ENCODE data around the gene TUBA4A.
A peak's percentile ranks its signal among the peaks of the same experiment; 100 is the strongest.

Gene TUBA4A

DNA sequence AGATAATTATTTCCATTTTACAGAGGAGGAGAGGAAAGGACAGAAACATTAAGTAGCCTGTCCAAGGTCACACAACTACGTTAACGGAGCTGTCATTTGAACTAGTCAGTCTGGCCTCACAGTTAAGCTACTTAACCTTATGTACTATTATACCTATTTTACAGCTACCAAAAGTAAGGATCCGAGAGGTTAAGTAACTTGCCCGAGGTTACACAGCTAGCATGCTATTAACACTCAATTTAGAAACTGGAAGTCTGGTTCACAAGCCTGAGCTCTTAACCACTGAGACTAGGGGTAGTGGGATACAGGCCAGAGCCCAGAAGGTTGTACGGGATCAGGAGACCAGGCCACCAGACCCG lies 8.9 kb downstream of the TUBA4A start:
- no peak for DNase-seq (ENCODE audit: low read depth in 1 of 2, low spot score in 1 of 2)

DNA sequence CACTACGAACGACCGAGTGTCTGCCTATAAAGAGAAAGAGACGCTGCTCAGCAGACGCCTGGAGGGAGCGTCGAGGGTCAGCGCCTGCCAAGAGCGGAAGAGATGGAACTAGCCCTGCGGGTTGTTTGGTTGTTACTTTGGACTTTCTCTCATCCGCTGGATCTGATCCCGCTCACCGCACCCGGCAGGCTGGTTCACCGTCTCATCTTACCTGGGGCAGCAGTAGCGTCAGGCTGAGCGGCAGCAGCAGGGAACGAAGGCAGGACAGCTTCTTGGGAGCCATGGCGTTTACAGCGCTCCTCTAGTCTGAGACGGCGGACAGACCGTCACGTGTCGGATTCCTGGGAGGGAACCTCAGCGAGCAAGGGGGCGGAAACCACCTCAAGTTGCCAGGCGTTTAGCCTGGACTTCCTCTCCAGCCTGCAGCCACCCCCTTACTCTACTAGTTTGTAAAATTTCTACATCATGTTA lies 10.4 kb downstream of the TUBA4A start:
- DNase-seq (ENCODE audit: low read depth in 1 of 2, low spot score in 1 of 2) = no peak

GRCh38 chr2:219234331-219234730 lies 19.4 kb downstream of the TUBA4A start:
- DNase-seq (ENCODE audit: low read depth in 1 of 2, low spot score in 1 of 2) = no peak

DNA sequence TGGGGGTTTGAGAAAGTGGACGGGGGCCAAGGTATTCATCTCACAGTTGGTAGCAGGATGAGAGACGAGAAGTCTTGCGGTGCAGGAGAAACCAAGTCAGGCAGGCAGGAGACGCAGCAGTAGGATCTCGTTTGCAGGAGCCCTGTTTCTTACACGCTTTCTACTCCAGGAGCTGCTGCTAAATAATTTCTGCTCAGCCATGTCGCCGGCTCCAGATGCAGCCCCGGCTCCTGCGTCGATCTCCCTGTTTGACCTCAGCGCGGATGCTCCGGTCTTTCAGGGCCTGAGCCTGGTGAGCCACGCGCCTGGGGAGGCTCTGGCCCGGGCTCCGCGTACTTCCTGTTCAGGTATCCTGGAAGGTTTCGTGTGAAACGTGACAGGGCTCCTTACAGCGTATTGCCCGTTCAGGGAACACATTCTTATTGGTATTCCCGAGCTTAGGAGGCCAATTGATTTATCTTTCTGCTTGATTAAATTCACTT lies 23.6 kb downstream of the TUBA4A start:
- no peak for DNase-seq (ENCODE audit: low read depth in 1 of 2, low spot score in 1 of 2)

GRCh38 chr2:219229305-219230058 lies 24.2 kb downstream of the TUBA4A start, which contains the start of the genes ANKZF1 and ATG9A:
Gene ANKZF1 (plus strand): TSS chr2:219229806. CDS start chr2:219230258, 452 bp downstream.
Gene ATG9A (minus strand): TSS chr2:219229636. CDS start chr2:219228024, 1,612 bp downstream.
- peak; percentile 93 to 94 for DNase-seq (ENCODE audit: low read depth in 1 of 2, low spot score in 1 of 2)

- DNase-seq (ENCODE audit: low read depth in 1 of 2, low spot score in 1 of 2) = no peak
These were observed 24.8 kb downstream of the TUBA4A start for GRCh38 chr2:219228911-219229304.

GRCh38 chr2:219228041-219228910 lies 25.4 kb downstream of the TUBA4A start:
- no peak for DNase-seq (ENCODE audit: low read depth in 1 of 2, low spot score in 1 of 2)

- no peak for DNase-seq (ENCODE audit: low read depth in 1 of 2, low spot score in 1 of 2)
These were observed 28.4 kb downstream of the TUBA4A start for GRCh38 chr2:219225350-219225749.

DNA sequence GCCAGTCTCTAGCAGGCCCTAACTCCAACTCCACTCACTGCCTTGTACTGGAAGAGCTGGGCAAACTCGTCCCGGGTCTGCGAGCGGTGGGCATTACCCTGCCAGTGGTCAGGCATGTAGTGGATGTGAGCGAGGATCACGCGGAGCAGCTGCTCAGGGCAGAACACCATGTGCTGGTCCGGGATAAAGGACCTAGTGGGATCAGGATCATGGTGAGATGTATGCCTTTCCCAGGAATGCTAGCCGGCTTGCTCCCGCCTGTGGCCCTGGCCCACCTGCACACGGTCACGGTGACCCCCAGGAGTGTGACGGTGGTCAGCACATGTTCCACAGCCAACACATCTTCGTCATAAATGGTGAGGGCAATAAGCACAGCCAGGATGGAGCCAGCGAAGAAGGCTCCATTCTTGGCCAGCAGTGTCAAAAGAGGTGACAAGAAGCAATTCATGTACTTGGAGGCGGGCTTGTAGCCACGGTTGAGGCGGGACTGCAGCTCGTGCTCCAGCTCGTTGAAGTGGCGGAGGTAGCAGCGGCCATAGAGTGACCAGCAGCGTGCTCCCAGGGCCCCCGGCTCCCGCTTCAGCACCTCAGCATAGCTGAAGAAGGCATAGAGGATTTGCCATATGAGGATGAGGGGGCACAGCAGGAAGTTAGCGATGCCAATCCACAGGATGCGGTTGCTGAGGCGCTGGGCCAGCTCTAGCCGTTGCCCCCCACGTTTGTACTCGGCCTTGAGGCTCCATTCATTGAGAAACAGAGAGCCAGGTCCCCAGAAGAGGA lies 29.7 kb downstream of the TUBA4A start:
- DNase-seq (ENCODE audit: low read depth in 1 of 2, low spot score in 1 of 2) = no peak

- no peak for DNase-seq (ENCODE audit: low read depth in 1 of 2, low spot score in 1 of 2)
These were observed 31.7 kb downstream of the TUBA4A start for GRCh38 chr2:219221957-219222518.

DNA sequence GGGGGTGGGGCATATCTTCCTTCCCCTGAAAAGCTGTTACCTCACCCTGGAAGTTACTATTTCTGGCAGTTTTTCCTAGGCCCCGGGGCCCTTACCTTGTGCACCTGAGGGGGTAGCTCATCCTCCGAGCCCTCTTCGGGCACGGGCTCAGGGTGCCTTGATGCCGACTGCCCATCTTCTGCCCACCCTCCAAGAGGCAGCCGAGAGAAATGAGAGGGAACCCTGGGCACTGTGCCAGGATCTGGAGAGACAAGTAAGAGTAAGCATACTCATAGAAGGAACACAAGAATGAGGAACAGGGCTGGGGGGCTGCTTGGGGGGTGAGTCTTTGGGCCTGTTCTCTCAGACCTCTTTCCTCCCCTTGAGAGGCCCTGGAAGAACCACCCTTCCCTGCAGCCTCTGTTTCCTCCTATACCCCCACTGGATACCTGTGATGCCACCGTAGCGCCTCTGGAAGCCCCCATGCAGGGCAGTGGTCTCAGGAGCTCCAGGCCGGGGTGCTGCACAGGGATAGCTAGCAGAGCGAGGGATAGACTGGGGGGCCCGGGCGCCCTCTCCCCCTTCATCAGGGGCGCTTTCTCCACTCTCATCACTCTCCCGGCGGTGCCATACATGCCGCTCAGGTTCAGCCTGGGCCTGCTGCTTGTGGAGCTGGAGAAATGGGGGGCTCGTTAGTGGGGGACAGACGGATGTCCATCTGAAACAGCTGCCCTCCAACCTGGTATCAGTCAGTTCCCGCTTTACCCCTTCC lies 32.9 kb downstream of the TUBA4A start:
- DNase-seq (ENCODE audit: low read depth in 1 of 2, low spot score in 1 of 2) = no peak

- DNase-seq (ENCODE audit: low read depth in 1 of 2, low spot score in 1 of 2) = no peak
These were observed 33.8 kb downstream of the TUBA4A start for GRCh38 chr2:219219784-219220532.

- peak; percentile 67 to 81 for DNase-seq (ENCODE audit: low read depth in 1 of 2, low spot score in 1 of 2)
These were observed 34.7 kb downstream of the TUBA4A start, which contains the start of gene ABCB6 for GRCh38 chr2:219218732-219219701. Gene ABCB6 (minus strand): TSS chr2:219218958. CDS start chr2:219218673, 285 bp downstream.

- no peak for DNase-seq (ENCODE audit: low read depth in 1 of 2, low spot score in 1 of 2)
These were observed 35.4 kb downstream of the TUBA4A start for GRCh38 chr2:219218217-219218731.

DNA sequence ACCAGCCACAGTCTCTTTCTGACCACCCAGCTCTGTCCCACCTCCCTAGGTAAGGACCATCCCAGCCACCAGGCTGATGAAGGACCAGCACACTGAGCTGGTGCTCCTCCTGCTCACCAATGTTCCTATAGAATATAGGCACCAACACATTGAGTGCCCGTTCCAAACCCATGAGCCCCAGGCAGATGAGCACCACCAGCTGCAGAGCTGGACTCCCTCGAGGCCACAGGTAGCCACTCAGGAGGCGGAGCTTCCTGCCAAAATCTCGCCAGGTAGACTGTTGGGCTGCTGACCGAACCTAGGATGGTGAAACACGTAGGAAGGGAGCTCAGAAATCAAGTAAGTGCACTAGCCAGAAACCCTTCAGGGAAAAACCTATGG lies 37.2 kb downstream of the TUBA4A start:
- no peak for DNase-seq (ENCODE audit: low read depth in 1 of 2, low spot score in 1 of 2)

DNA sequence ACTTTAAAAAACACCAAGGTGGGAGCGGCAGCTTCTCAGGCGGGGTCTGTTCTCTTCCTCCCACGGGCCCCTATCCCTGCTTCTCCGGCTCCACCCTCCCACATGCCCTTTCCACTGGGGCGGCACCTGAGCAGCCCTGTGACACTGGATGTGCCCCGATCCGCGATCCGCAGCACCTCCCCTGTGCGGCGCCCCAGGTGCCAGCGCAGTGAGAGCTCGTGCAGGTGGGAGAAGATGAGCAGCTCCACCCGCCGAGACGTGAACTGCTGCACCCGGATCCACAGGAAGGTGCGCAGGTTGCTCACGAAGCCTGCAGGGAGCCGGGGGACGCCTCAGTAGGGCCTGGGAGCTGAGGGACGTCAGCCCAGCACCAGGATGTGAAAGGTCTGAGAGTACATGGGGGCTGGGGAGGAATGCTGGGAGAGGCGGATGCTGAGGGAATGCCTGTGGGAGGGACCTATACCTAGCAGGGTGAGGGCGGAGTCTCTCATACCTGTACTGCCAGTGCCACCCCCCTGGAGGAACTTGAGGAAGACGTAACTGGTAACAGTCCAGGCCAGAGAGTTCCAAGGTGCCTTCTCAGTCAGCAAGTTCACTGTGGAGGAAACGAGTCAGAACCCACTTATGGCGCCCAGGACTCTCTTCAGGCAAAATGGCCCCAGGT lies 37.7 kb downstream of the TUBA4A start:
- DNase-seq (ENCODE audit: low read depth in 1 of 2, low spot score in 1 of 2) = no peak

- DNase-seq (ENCODE audit: low read depth in 1 of 2, low spot score in 1 of 2) = no peak
These were observed 38.9 kb downstream of the TUBA4A start for GRCh38 chr2:219214786-219215185.
